CD4-positive, alpha-beta T cell treated with Interleukin-15 for 4 hours (primary cell): Measurements from ENCODE around the gene CLASP1.
"Not testable (repeated sequence)": the region's sequence is repeated elsewhere in the genome, so short reads cannot be mapped to it uniquely, and the experiment has no call there.

Experiments
- DNase-seq: peaks from one replicate; pipeline ENCODE4 v3.0.0-alpha.2; 2020; ENCODE audit warnings: low spot score

Gene CLASP1

GRCh38 chr2:121617042-121617599, 32.1 kb downstream of the CLASP1 start:
- no peak for DNase-seq

DNA sequence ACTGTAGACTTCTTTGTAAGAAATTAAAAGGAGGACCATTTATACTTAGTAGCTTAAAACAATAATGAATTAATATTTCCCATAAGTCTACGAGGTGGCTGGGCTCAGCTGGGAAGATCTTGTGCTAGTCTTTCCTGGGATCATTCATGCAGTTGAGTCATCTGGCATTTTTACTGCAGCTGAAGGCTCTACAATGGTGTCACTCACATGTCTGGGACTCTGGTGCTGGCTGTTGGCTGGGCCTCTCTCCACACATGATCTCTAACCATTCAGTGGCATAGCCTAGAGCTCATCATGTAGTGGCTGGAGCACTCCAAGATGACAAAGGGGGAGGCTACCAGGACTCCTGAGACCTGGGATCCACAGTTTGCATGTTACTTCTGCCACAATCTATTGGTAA, 35.5 kb downstream of the CLASP1 start:
- no peak for DNase-seq

GRCh38 chr2:121613152-121613551, 36.1 kb downstream of the CLASP1 start:
- no peak for DNase-seq

- DNase-seq: no peak
Measured at GRCh38 chr2:121611730-121612705, 37.2 kb downstream of the CLASP1 start.

- DNase-seq: not testable (repeated sequence)
Measured at GRCh38 chr2:121611048-121611649, 38.1 kb downstream of the CLASP1 start.

DNA sequence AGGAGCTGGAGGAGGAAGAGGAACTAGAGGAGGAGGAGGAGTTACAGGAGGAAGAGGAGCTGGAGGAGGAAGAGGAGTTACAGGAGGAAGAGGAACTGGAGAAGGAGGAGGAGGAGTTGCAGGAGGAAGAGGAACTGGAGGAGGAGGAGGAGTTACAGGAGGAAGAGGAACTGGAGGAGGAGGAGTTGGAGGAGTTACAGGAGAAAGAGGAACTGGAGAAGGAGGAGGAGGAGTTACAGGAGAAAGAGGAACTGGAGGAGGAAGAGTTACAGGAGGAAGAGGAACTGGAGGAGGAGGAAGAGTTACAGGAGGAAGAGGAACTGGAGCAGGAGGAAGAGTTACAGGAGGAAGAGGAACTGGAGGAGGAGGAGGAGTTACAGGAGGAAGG, 38.8 kb downstream of the CLASP1 start:
- not testable (repeated sequence) for DNase-seq

GRCh38 chr2:121608967-121609366, 40.3 kb downstream of the CLASP1 start:
- no peak for DNase-seq

DNA sequence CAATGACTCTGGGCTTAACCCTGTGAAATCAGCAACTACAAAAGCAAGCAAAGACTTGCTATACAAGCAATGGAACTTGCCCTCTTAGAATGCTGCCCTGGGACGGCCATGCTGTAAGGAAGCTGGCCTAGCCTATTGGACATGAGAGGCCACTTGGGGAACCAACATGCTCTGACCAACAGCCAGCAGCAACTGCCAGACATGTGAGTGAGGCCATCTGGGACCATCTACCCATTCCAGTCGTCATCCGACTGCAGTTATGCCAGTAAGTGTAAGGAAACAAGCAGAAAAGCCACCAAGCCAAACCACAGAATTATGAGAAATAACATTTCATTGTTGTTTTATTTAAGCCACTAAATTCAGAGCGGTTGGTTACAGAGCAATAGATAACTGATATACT, 40.9 kb downstream of the CLASP1 start:
- DNase-seq: no peak

- DNase-seq: no peak
Measured at GRCh38 chr2:121605820-121606733, 43.2 kb downstream of the CLASP1 start.

DNA sequence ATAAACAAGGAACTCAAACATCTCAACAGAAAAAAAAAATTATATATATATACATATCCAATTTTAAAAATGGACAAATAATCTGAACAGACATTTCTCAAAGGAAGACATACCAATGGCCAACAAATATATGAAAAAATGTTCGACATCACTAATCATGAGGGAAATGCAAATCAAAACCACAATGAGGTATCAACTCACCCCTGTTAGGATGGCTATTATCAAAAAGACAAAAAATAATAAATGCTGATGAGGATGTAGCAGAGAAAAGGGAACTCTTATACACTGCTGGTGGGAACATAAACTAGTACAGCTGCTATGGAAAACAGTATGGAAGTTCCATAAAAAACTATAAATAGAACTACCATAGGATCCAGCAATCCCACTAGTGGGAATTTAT, 46.1 kb downstream of the CLASP1 start:
- no peak for DNase-seq

GRCh38 chr2:121599963-121600651, 49.2 kb downstream of the CLASP1 start:
- DNase-seq: no peak

GRCh38 chr2:121598087-121598486, 51.2 kb downstream of the CLASP1 start:
- DNase-seq: no peak

GRCh38 chr2:121596221-121597080, 52.8 kb downstream of the CLASP1 start:
- no peak for DNase-seq

DNA sequence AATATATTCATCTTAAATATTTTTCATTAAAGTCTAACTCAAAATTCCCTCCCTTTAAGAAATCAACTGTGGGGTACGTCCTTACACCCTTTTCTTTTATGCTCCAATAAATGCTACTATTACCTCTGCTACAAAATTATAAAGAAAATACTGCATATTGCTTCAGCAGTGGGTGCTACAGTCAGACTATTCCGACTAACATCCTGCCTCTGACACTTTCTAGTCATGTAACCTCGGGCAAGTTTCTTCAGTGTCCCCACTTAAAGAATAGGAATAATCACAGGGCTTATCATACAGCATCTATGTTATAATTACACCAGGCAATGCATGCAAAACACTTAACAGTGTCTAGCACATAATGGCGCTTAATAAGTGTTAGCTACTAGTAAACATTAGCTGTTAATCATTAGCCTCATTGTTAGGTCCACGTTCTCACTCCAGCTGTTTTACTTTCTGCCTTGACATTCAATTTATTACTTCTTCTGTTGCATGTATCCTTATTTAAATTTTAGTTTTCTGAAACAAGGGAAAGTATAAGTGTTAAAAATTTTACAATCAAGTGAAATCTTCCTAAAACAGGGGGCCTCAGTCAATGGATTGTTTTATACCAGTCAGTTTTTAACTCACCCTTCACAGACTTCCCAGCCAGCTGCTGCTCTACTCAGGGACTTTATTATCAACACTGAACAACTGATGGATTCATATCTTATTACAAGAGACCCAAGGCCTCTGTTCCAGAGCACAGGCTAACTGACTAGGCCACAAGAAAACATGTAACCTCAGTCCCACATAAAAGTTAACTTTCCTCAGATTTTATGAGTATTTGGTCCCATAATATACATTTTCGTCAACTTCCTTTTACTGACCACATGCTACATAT, 54.0 kb downstream of the CLASP1 start:
- no peak for DNase-seq

DNA sequence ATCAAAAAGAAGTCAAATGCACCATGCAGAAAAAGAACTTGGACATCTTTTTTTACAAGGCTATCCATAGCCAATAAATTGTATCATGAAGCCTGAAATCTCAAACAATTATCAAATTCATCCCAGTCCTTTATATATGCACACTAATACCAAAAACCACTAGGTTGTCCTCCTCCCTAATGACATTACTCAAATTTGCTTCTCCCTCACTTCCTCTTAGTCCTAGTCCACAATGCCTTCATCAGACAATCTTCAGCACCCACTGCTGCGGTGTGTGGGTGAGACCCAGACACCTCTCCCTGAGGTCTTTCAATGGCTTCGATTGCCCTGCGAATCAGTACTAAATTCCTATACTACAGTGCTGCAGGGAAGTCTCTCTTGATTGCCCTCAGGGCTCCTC, 58.1 kb downstream of the CLASP1 start:
- DNase-seq: no peak

GRCh38 chr2:121588357-121588756, 60.9 kb downstream of the CLASP1 start:
- DNase-seq: no peak

- DNase-seq: no peak
Measured at GRCh38 chr2:121587131-121587530, 62.1 kb downstream of the CLASP1 start.

DNA sequence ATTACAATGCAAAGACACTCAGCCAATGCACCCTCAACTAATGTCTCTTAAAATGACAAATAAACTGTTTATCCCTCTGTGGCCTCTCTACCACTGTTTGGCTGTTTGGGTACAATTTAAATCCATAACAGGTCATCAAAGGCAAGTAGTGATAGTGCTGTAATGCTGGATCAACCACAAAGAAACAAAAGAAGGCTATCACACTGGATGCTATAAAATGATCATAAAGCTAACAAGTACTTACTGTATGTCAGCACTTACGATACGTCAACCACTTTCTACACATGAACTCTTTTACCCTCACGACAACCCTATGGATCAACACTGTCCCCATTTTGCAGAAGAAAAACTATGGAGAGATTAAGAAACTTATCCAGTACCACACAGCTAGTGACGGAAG, 64.5 kb downstream of the CLASP1 start:
- no peak for DNase-seq

GRCh38 chr2:121583555-121583954, 65.7 kb downstream of the CLASP1 start:
- DNase-seq: no peak
